Loucy (cell line): ENCODE measurements around the gene GNAI3.

Experiments used
- CTCF ChIP-seq: fragments of 200-600 bp; sonication (generic); conservative IDR thresholded peaks from 2 replicates; pipeline ENCODE4 v1.5.1; 2014; ENCODE audit warnings: mild to moderate bottlenecking, antibody characterized with exemption, low read length
- EZH2phosphoT487 ChIP-seq: fragments of 200-600 bp; IDR thresholded peaks from 2 replicates; pipeline ENCODE4 v1.6.1; 2018; ENCODE audit warnings: antibody characterized with exemption, mild to moderate bottlenecking, moderate library complexity, borderline replicate concordance

GRCh38 chr1:109531380-109531779 is 17.0 kb upstream of the GNAI3 start:
- TF ChIP-seq CTCF (no peak), EZH2phosphoT487 (no peak)
